Transverse colon (tissue), 4 donors: ENCODE measurements around the gene CDC14A.

Source experiments
- CTCF ChIP-seq, 5 experiments: fragments of 200-600 bp in 3 of 5; fragments of 450-650 bp in 2 of 5; sonication (generic) in 3 of 5; IDR thresholded peaks; 1 replicate in 2 of 5; 2 replicates in 3 of 5; pipeline ENCODE4 v1.5.1; 2016 to 2017; ENCODE audit warnings: antibody characterized with exemption in 5 of 5, inconsistent platforms in 3 of 5, mild to moderate bottlenecking in 2 of 5, moderate library complexity in 1 of 5
- POLR2A ChIP-seq: fragments of 450-650 bp; IDR thresholded peaks from one replicate; pipeline ENCODE4 v1.6.1; 2016; ENCODE audit warnings: antibody characterized with exemption, mild to moderate bottlenecking, moderate library complexity
- POLR2AphosphoS5 ChIP-seq, 3 donors: sonication (generic); formaldehyde crosslinking; IDR thresholded peaks; one replicate each; pipeline ENCODE4 v1.6.1; 2016; ENCODE audit warnings: antibody characterized with exemption in 3 of 3

DNA sequence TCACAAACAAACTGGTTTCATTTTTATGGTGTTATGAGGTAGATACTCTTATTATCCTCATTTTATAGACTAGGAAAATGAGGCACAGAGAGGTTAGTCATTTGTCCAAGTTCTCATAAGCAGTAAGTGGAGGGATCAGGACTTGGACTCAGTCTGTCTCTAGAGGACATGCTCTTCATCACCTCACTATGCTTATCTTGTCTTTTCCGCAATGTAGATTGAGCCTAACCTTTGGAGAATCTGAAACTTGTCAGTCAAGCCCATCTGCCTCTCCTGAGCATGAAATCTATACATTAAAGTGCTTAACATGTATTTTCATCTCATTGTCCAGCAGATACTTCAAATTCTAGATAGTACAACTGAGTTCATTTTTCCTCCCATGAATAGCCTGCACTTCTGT is 11.8 kb upstream of the CDC14A start:
- TF ChIP-seq POLR2AphosphoS5 (IDR thresholded peaks at IDR 0.05) (no peak), POLR2A (no peak), CTCF (IDR thresholded peaks at IDR 0.05) (no peak)
